Measurements from ENCODE around the gene LRRC23.
A peak's percentile ranks its signal among the peaks of the same experiment; 100 is the strongest.

LRRC23 gene

GRCh38 chr12:6955108-6956020, 50.7 kb downstream of the LRRC23 start:
- Histone ChIP-seq H2BK12ac (ENCODE audit: low read length in 2 of 2) (peak overlapping the region in 1 of 2 experiments; percentile 38), H3K4ac (ENCODE audit: low read depth in 1 of 2, low read length in 2 of 2) (no peak overlapping the region), H3K9me3 (ENCODE audit: control insufficient read depth, low read length) (no peaks in the 10 kb centered on the region), H3K4me1 (ENCODE audit: control insufficient read depth, insufficient read depth, low read depth, low read length) (peaks cover 14% of the 10 kb centered on the region), H3K27ac (ENCODE audit: low read length, poor library complexity, severe bottlenecking) (no peak overlapping the region), H3K23ac (ENCODE audit: low read length in 2 of 2) (no peak overlapping the region), H3K27me3 (ENCODE audit: control insufficient read depth in 1 of 2, insufficient read depth in 1 of 2, low read length in 2 of 2) (peaks cover 0 to 18% of the 10 kb centered on the region in 2 experiments), H3K79me1 (replicated peaks; ENCODE audit: low read length, poor library complexity, severe bottlenecking) (peaks cover 1% of the 10 kb centered on the region), H3K4me2 (ENCODE audit: low read length, poor library complexity, severe bottlenecking) (no peak overlapping the region), H2BK15ac (ENCODE audit: low read depth, poor library complexity, severe bottlenecking) (no peak overlapping the region), H3K36me3 (ENCODE audit: control insufficient read depth in 1 of 2, insufficient read depth in 2 of 2, low read depth in 1 of 2, low read length in 2 of 2) (peaks cover 0 to 40% of the 10 kb centered on the region in 2 experiments), H2AK5ac (ENCODE audit: low read length, severe bottlenecking) (no peak overlapping the region), H3K4me3 (ENCODE audit: insufficient read depth in 1 of 2, low read depth in 1 of 2, low read length in 2 of 2) (peak overlapping the region in 1 of 2 experiments; percentile 35), H4K8ac (ENCODE audit: low read length) (no peak overlapping the region), H2AFZ (ENCODE audit: low read depth, low read length) (no peak overlapping the region), H3K18ac (ENCODE audit: low read depth in 1 of 2, low read length in 2 of 2) (no peak overlapping the region), H2BK120ac (ENCODE audit: low read depth, low read length) (no peak overlapping the region), H3K14ac (ENCODE audit: low read length in 2 of 2) (no peak overlapping the region), H2BK5ac (ENCODE audit: low read depth, low read length, poor library complexity, severe bottlenecking) (no peak overlapping the region), H4K91ac (ENCODE audit: low read length) (no peak overlapping the region), H3K9ac (ENCODE audit: low read length) (no peak overlapping the region)
- 95% methylated on average over 22 of the region's 22 CpGs for WGBS
- no peak for DNase-seq

- Histone ChIP-seq H3K27ac (ENCODE audit: low read length, poor library complexity, severe bottlenecking) (no peak overlapping the region), H2BK15ac (ENCODE audit: low read depth, poor library complexity, severe bottlenecking) (no peak overlapping the region), H2BK120ac (ENCODE audit: low read depth, low read length) (no peak overlapping the region), H3K36me3 (ENCODE audit: control insufficient read depth in 1 of 2, insufficient read depth in 2 of 2, low read depth in 1 of 2, low read length in 2 of 2) (peaks cover 0 to 40% of the 10 kb centered on the region in 2 experiments), H3K14ac (ENCODE audit: low read length in 2 of 2) (no peak overlapping the region), H3K9me3 (ENCODE audit: control insufficient read depth, low read length) (no peaks in the 10 kb centered on the region), H2AK5ac (ENCODE audit: low read length, severe bottlenecking) (no peak overlapping the region), H4K8ac (ENCODE audit: low read length) (no peak overlapping the region), H3K9ac (ENCODE audit: low read length) (no peak overlapping the region), H3K4me3 (ENCODE audit: insufficient read depth in 1 of 2, low read depth in 1 of 2, low read length in 2 of 2) (no peak overlapping the region), H2BK5ac (ENCODE audit: low read depth, low read length, poor library complexity, severe bottlenecking) (no peak overlapping the region), H3K4ac (ENCODE audit: low read depth in 1 of 2, low read length in 2 of 2) (no peak overlapping the region), H3K27me3 (ENCODE audit: control insufficient read depth in 1 of 2, insufficient read depth in 1 of 2, low read length in 2 of 2) (peaks cover 0 to 18% of the 10 kb centered on the region in 2 experiments), H3K79me1 (replicated peaks; ENCODE audit: low read length, poor library complexity, severe bottlenecking) (no peaks in the 10 kb centered on the region), H3K23ac (ENCODE audit: low read length in 2 of 2) (no peak overlapping the region), H2BK12ac (ENCODE audit: low read length in 2 of 2) (no peak overlapping the region), H2AFZ (ENCODE audit: low read depth, low read length) (no peak overlapping the region), H4K91ac (ENCODE audit: low read length) (peak overlapping the region; percentile 32), H3K4me1 (ENCODE audit: control insufficient read depth, insufficient read depth, low read depth, low read length) (peaks cover 15% of the 10 kb centered on the region), H3K18ac (ENCODE audit: low read depth in 1 of 2, low read length in 2 of 2) (no peak overlapping the region), H3K4me2 (ENCODE audit: low read length, poor library complexity, severe bottlenecking) (no peak overlapping the region)
- no peak for DNase-seq
- WGBS, result 87% methylated on average over 28 of the region's 28 CpGs
Observed at GRCh38 chr12:6956021-6956727, 51.6 kb downstream of the LRRC23 start.

GRCh38 chr12:6957151-6957701, 52.6 kb downstream of the LRRC23 start:
- H3K14ac ChIP-seq (ENCODE audit: low read length in 2 of 2), result no peak overlapping the region
- no peaks in the 10 kb centered on the region for H3K9me3 ChIP-seq (ENCODE audit: control insufficient read depth, low read length)
- H2BK12ac ChIP-seq (ENCODE audit: low read length in 2 of 2), result no peak overlapping the region
- no peaks in the 10 kb centered on the region for H3K79me1 ChIP-seq (replicated peaks; ENCODE audit: low read length, poor library complexity, severe bottlenecking)
- H2AFZ ChIP-seq (ENCODE audit: low read depth, low read length), result no peak overlapping the region
- H3K27ac ChIP-seq (ENCODE audit: low read length, poor library complexity, severe bottlenecking), result no peak overlapping the region
- no peak overlapping the region for H3K4me3 ChIP-seq (ENCODE audit: insufficient read depth in 1 of 2, low read depth in 1 of 2, low read length in 2 of 2)
- peaks cover 18% of the 10 kb centered on the region for H3K4me1 ChIP-seq (ENCODE audit: control insufficient read depth, insufficient read depth, low read depth, low read length)
- H3K9ac ChIP-seq (ENCODE audit: low read length), result no peak overlapping the region
- H2BK5ac ChIP-seq (ENCODE audit: low read depth, low read length, poor library complexity, severe bottlenecking), result no peak overlapping the region
- H3K36me3 ChIP-seq (ENCODE audit: control insufficient read depth in 1 of 2, insufficient read depth in 2 of 2, low read depth in 1 of 2, low read length in 2 of 2), result peaks cover 0 to 37% of the 10 kb centered on the region in 2 experiments
- H3K27me3 ChIP-seq (ENCODE audit: control insufficient read depth in 1 of 2, insufficient read depth in 1 of 2, low read length in 2 of 2), result peaks cover 0 to 15% of the 10 kb centered on the region in 2 experiments
- no peak overlapping the region for H3K4me2 ChIP-seq (ENCODE audit: low read length, poor library complexity, severe bottlenecking)
- no peak overlapping the region for H3K23ac ChIP-seq (ENCODE audit: low read length in 2 of 2)
- no peak overlapping the region for H2BK15ac ChIP-seq (ENCODE audit: low read depth, poor library complexity, severe bottlenecking)
- no peak overlapping the region for H3K18ac ChIP-seq (ENCODE audit: low read depth in 1 of 2, low read length in 2 of 2)
- WGBS, result 86% methylated on average over 20 of the region's 20 CpGs
- no peak overlapping the region for H4K91ac ChIP-seq (ENCODE audit: low read length)
- no peak overlapping the region for H4K8ac ChIP-seq (ENCODE audit: low read length)
- DNase-seq, result no peak
- H2BK120ac ChIP-seq (ENCODE audit: low read depth, low read length), result no peak overlapping the region
- H2AK5ac ChIP-seq (ENCODE audit: low read length, severe bottlenecking), result no peak overlapping the region
- no peak overlapping the region for H3K4ac ChIP-seq (ENCODE audit: low read depth in 1 of 2, low read length in 2 of 2)
